WTC11 (cell line): ENCODE data around the gene ZNF814. TPM values are rescaled to one million over a fixed set of nuclear protein-coding genes. Genes with fewer than 3 reads are reported as not detected.
A peak's percentile ranks its signal among the peaks of the same experiment; 100 is the strongest.
"Not testable (repeated sequence)": the region's sequence is repeated elsewhere in the genome, so short reads cannot be mapped to it uniquely, and the experiment has no call there.

ENCODE experiments used
- ATAC-seq: fragments of 200-7000 bp; cut with Tn5 transposase; 2 replicates; pipeline ENCODE4 v1.10.0; 2021; ENCODE audit warnings: mild to moderate bottlenecking, moderate library complexity
- CTCF ChIA-PET: fragments of 300-600 bp; sonication (Branson Sonifier 250); formaldehyde crosslinking; loops from one replicate; lab custom pipeline; 2021; ENCODE audit warnings: antibody characterized with exemption; lab: Charles Lee
- POLR2A ChIA-PET: fragments of 350-600 bp; sonication (Branson Sonifier 250); formaldehyde crosslinking; loops from one replicate; lab custom pipeline; 2021; ENCODE audit warnings: antibody characterized with exemption; lab: Charles Lee
- DNase-seq: peaks from one replicate; pipeline ENCODE4 v3.0.0; 2021; ENCODE audit warnings: low spot score
- H3K27ac Mint-ChIP-seq: 2 replicates; pipeline ENCODE4 v1.8.0; 2021; ENCODE audit warnings: mixed read lengths
- H3K27me3 Mint-ChIP-seq: 2 replicates; pipeline ENCODE4 v1.8.0; 2021; ENCODE audit warnings: low read depth, mild to moderate bottlenecking, moderate library complexity, mixed read lengths
- H3K36me3 Mint-ChIP-seq: 2 replicates; pipeline ENCODE4 v1.8.0; 2021; ENCODE audit warnings: mixed read lengths
- H3K4me1 Mint-ChIP-seq: 2 replicates; pipeline ENCODE4 v1.8.0; 2022; ENCODE audit warnings: mixed read lengths
- H3K4me3 Mint-ChIP-seq: 2 replicates; pipeline ENCODE4 v1.8.0; 2021; ENCODE audit warnings: mild to moderate bottlenecking, moderate library complexity, mixed read lengths
- H3K9me3 Mint-ChIP-seq: 2 replicates; pipeline ENCODE4 v1.8.0; 2021; ENCODE audit warnings: mixed read lengths
- ATF1 ChIP-seq: sonication (generic); formaldehyde crosslinking; IDR thresholded peaks from 2 replicates; pipeline ENCODE4 v1.8.1; 2023; ENCODE audit warnings: mild to moderate bottlenecking, moderate library complexity, missing genetic modification reagents
- NFATC4 ChIP-seq: fragments of 250-450 bp; sonication (Bioruptor Pico); IDR thresholded peaks from 2 replicates; pipeline ENCODE4 v1.9.0; 2021; ENCODE audit warnings: mild to moderate bottlenecking
- NR1H2 ChIP-seq: sonication (generic); formaldehyde crosslinking; IDR thresholded peaks from 2 replicates; pipeline ENCODE4 v1.9.0; 2021; ENCODE audit warnings: mild to moderate bottlenecking, moderate library complexity, missing genetic modification reagents
- OVOL2 ChIP-seq: fragments of 250-450 bp; sonication (Bioruptor Pico); IDR thresholded peaks from 2 replicates; pipeline ENCODE4 v1.9.0; 2021; ENCODE audit warnings: mild to moderate bottlenecking, borderline replicate concordance
- SP1 ChIP-seq: sonication (generic); formaldehyde crosslinking; conservative IDR thresholded peaks from 2 replicates; pipeline ENCODE4 v1.8.1; 2022; ENCODE audit warnings: missing genetic modification reagents
- TP53 ChIP-seq: sonication (generic); formaldehyde crosslinking; IDR thresholded peaks from 2 replicates; pipeline ENCODE4 v1.8.1; 2023; ENCODE audit warnings: mild to moderate bottlenecking, missing genetic modification reagents
- ZNF219 ChIP-seq: sonication (generic); formaldehyde crosslinking; IDR thresholded peaks from 2 replicates; pipeline ENCODE4 v1.8.0; 2023; ENCODE audit warnings: missing genetic modification reagents, mild to moderate bottlenecking, borderline replicate concordance
- ZNF263 ChIP-seq: sonication (generic); formaldehyde crosslinking; IDR thresholded peaks from 2 replicates; pipeline ENCODE4 v1.8.1; 2022; ENCODE audit warnings: low read depth, mild to moderate bottlenecking, moderate library complexity, missing genetic modification reagents
- total RNA-seq: library from RNA; stranded (reverse); gene quantifications from 3 replicates; pipeline ENCODE4 v1.2.3, GENCODE V29; 2021
- TF ChIP-seq, protein P1 (sequence below): fragments of 250-450 bp; sonication (Bioruptor Pico); IDR thresholded peaks from 2 replicates; pipeline ENCODE4 v1.9.0; 2021; ENCODE audit warnings: mild to moderate bottlenecking, borderline replicate concordance
- TF ChIP-seq, protein P2 (sequence below): fragments of 250-450 bp; sonication (Bioruptor Pico); IDR thresholded peaks from 2 replicates; pipeline ENCODE4 v1.8.0; 2021; ENCODE audit warnings: mild to moderate bottlenecking
- TF ChIP-seq, protein P3 (sequence below): fragments of 250-450 bp; sonication (Bioruptor Pico); IDR thresholded peaks from 2 replicates; pipeline ENCODE4 v1.9.0; 2021; ENCODE audit warnings: mild to moderate bottlenecking
- TF ChIP-seq, protein P4 (sequence below): fragments of 200-600 bp; IDR thresholded peaks from 2 replicates; pipeline ENCODE4 v1.8.0; 2022; ENCODE audit warnings: antibody characterized with exemption
- TF ChIP-seq, protein P5 (sequence below): fragments of 250-450 bp; sonication (Bioruptor Pico); IDR thresholded peaks from 2 replicates; pipeline ENCODE4 v1.9.0; 2021; ENCODE audit warnings: moderate library complexity, mild to moderate bottlenecking, inconsistent platforms, borderline replicate concordance
- TF ChIP-seq, protein P6 (sequence below): fragments of 250-450 bp; sonication (Bioruptor Pico); IDR thresholded peaks from 2 replicates; pipeline ENCODE4 v2.1.2; 2022; ENCODE audit warnings: mild to moderate bottlenecking, moderate library complexity
- TF ChIP-seq, protein P7 (sequence below): fragments of 250-450 bp; sonication (Bioruptor Pico); IDR thresholded peaks from 2 replicates; pipeline ENCODE4 v1.9.0; 2021; ENCODE audit warnings: mild to moderate bottlenecking

The ZNF814 gene
- total RNA-seq, 1 experiment from 2014 or later: 60.7 TPM

DNA sequence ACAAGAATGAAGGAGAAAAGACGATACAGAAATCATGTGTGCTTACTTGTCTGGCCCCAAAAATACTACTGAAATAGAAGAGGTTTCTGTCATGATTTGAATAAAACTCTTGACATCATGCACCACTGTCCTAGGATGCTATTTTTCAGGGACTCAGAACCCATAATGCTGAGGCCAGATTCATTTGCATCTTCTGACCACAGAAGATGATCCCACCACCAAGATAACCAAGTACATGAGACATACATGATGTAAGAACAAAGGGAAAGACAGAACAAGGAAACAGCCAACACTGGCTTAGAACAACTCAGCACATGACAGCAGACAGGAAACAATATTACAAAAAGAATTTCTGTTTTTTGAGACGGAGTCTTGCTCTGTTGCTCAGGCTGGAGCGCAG, 76.6 kb downstream of the ZNF814 start:
- ATAC-seq: no peak
- Mint-ChIP-seq H3K4me1 (peaks cover 27% of the 10 kb centered on the region), H3K4me3 (peak overlapping the region; percentile 7; the same call in 1 of the 2 replicates), H3K27ac (no peak overlapping the region; the same call in 1 of the 2 replicates), H3K9me3 (no peaks in the 10 kb centered on the region), H3K27me3 (no peaks in the 10 kb centered on the region), H3K36me3 (peaks cover 42% of the 10 kb centered on the region)
- TF ChIP-seq, protein P1, sequence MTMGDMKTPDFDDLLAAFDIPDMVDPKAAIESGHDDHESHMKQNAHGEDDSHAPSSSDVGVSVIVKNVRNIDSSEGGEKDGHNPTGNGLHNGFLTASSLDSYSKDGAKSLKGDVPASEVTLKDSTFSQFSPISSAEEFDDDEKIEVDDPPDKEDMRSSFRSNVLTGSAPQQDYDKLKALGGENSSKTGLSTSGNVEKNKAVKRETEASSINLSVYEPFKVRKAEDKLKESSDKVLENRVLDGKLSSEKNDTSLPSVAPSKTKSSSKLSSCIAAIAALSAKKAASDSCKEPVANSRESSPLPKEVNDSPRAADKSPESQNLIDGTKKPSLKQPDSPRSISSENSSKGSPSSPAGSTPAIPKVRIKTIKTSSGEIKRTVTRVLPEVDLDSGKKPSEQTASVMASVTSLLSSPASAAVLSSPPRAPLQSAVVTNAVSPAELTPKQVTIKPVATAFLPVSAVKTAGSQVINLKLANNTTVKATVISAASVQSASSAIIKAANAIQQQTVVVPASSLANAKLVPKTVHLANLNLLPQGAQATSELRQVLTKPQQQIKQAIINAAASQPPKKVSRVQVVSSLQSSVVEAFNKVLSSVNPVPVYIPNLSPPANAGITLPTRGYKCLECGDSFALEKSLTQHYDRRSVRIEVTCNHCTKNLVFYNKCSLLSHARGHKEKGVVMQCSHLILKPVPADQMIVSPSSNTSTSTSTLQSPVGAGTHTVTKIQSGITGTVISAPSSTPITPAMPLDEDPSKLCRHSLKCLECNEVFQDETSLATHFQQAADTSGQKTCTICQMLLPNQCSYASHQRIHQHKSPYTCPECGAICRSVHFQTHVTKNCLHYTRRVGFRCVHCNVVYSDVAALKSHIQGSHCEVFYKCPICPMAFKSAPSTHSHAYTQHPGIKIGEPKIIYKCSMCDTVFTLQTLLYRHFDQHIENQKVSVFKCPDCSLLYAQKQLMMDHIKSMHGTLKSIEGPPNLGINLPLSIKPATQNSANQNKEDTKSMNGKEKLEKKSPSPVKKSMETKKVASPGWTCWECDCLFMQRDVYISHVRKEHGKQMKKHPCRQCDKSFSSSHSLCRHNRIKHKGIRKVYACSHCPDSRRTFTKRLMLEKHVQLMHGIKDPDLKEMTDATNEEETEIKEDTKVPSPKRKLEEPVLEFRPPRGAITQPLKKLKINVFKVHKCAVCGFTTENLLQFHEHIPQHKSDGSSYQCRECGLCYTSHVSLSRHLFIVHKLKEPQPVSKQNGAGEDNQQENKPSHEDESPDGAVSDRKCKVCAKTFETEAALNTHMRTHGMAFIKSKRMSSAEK (CRISPR knock-in tag): no peak
- TF ChIP-seq NFATC4 (CRISPR knock-in tag) (no peak), TP53 (no peak), ATF1 (CRISPR knock-in tag) (no peak), ZNF219 (CRISPR knock-in tag) (no peak), OVOL2 (CRISPR knock-in tag) (no peak)
- TF ChIP-seq, protein P2, sequence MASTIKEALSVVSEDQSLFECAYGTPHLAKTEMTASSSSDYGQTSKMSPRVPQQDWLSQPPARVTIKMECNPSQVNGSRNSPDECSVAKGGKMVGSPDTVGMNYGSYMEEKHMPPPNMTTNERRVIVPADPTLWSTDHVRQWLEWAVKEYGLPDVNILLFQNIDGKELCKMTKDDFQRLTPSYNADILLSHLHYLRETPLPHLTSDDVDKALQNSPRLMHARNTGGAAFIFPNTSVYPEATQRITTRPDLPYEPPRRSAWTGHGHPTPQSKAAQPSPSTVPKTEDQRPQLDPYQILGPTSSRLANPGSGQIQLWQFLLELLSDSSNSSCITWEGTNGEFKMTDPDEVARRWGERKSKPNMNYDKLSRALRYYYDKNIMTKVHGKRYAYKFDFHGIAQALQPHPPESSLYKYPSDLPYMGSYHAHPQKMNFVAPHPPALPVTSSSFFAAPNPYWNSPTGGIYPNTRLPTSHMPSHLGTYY (CRISPR knock-in tag): no peak
- TF ChIP-seq, protein P3, sequence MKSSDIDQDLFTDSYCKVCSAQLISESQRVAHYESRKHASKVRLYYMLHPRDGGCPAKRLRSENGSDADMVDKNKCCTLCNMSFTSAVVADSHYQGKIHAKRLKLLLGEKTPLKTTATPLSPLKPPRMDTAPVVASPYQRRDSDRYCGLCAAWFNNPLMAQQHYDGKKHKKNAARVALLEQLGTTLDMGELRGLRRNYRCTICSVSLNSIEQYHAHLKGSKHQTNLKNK (CRISPR knock-in tag): no peak
- TF ChIP-seq, protein P4, sequence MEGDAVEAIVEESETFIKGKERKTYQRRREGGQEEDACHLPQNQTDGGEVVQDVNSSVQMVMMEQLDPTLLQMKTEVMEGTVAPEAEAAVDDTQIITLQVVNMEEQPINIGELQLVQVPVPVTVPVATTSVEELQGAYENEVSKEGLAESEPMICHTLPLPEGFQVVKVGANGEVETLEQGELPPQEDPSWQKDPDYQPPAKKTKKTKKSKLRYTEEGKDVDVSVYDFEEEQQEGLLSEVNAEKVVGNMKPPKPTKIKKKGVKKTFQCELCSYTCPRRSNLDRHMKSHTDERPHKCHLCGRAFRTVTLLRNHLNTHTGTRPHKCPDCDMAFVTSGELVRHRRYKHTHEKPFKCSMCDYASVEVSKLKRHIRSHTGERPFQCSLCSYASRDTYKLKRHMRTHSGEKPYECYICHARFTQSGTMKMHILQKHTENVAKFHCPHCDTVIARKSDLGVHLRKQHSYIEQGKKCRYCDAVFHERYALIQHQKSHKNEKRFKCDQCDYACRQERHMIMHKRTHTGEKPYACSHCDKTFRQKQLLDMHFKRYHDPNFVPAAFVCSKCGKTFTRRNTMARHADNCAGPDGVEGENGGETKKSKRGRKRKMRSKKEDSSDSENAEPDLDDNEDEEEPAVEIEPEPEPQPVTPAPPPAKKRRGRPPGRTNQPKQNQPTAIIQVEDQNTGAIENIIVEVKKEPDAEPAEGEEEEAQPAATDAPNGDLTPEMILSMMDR: no peak
- ChIA-PET CTCF (no interaction called here), POLR2A (no interaction called here)
- no peak for DNase-seq

DNA sequence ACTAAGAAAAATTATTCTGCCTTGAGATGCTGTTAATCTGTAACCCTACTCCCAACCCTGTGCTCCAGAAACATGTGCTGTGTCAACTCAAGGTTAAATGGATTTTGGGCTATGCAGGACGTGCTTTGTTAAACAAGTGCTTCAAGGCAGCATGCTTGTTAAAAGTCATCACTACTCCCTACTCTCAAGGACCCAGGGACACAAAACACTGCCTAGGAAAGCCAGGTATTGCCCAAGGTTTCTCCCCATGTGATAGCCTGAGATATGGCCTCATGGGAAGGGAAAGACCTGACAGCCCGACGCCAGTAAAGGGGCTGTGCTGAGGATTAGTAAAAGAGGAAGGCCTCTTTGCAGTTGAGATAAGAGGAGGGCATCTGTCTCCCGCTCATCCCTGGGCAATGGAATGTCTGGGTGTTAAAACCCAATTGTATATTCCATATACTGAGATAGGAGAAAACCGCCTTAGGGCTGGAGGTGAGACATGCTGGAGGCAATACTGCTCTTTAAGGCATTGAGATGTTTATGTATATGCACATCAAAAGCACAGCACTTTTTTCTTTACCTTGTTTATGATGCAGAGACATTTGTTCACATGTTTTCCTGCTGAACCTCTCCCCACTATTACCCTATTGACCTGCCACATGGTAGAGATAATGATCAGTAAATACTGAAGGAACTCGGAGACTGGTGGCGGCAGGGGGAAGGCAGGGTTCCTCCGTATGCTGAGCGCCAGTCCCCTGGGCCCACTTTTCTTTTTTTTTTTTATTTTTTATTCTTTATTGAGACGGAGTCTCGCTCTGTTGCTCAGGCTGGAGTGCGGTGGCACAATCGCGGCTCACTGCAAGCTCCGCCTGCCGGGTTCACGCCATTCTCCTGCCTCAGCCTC, 78.2 kb downstream of the ZNF814 start:
- H3K4me1 Mint-ChIP-seq: peaks cover 28% of the 10 kb centered on the region
- H3K27ac Mint-ChIP-seq, DNase-seq, H3K27me3 Mint-ChIP-seq, POLR2A ChIA-PET, ATAC-seq, H3K4me3 Mint-ChIP-seq, CTCF ChIA-PET, H3K9me3 Mint-ChIP-seq: not testable (repeated sequence)
- H3K36me3 Mint-ChIP-seq: peaks cover 50% of the 10 kb centered on the region

DNA sequence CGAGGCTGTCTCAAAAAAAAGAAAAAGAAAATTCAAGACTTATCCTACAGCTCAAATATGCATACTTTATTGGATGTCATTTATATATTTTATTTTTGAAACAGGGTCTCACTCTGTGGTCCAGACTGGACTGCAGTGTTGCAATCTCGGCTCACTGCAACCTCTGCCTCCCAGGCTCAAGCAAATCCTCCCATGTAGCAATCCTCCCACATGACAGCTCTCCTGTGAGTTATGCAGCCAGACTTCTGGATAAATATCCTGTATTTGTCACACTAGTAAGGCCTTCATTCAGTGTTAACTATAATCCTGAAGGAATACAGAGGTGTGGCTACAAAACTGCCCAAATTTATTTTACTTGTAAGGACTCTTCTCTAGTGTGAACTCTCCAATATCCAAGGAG, 81.3 kb downstream of the ZNF814 start:
- no peak for ATAC-seq
- TF ChIP-seq, protein P5, sequence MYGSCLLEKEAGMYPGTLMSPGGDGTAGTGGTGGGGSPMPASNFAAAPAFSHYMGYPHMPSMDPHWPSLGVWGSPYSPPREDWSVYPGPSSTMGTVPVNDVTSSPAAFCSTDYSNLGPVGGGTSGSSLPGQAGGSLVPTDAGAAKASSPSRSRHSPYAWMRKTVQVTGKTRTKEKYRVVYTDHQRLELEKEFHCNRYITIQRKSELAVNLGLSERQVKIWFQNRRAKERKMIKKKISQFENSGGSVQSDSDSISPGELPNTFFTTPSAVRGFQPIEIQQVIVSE (CRISPR knock-in tag): no peak
- TF ChIP-seq, protein P6, sequence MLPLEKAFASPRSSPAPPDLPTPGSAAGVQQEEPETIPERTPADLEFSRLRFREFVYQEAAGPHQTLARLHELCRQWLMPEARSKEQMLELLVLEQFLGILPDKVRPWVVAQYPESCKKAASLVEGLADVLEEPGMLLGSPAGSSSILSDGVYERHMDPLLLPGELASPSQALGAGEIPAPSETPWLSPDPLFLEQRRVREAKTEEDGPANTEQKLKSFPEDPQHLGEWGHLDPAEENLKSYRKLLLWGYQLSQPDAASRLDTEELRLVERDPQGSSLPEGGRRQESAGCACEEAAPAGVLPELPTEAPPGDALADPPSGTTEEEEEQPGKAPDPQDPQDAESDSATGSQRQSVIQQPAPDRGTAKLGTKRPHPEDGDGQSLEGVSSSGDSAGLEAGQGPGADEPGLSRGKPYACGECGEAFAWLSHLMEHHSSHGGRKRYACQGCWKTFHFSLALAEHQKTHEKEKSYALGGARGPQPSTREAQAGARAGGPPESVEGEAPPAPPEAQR (CRISPR knock-in tag): no peak
- TF ChIP-seq, protein P7, sequence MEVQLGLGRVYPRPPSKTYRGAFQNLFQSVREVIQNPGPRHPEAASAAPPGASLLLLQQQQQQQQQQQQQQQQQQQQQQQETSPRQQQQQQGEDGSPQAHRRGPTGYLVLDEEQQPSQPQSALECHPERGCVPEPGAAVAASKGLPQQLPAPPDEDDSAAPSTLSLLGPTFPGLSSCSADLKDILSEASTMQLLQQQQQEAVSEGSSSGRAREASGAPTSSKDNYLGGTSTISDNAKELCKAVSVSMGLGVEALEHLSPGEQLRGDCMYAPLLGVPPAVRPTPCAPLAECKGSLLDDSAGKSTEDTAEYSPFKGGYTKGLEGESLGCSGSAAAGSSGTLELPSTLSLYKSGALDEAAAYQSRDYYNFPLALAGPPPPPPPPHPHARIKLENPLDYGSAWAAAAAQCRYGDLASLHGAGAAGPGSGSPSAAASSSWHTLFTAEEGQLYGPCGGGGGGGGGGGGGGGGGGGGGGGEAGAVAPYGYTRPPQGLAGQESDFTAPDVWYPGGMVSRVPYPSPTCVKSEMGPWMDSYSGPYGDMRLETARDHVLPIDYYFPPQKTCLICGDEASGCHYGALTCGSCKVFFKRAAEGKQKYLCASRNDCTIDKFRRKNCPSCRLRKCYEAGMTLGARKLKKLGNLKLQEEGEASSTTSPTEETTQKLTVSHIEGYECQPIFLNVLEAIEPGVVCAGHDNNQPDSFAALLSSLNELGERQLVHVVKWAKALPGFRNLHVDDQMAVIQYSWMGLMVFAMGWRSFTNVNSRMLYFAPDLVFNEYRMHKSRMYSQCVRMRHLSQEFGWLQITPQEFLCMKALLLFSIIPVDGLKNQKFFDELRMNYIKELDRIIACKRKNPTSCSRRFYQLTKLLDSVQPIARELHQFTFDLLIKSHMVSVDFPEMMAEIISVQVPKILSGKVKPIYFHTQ (CRISPR knock-in tag): no peak
- no peak for TF ChIP-seq NR1H2 (CRISPR knock-in tag)
- TF ChIP-seq SP1 (CRISPR knock-in tag): no peak
- TF ChIP-seq ZNF263 (CRISPR knock-in tag): no peak

More for the DNA sequence above, 81.3 kb downstream of the ZNF814 start:
- H3K27ac Mint-ChIP-seq: no peak overlapping the region; the same call in none of the 2 replicates
- CTCF ChIA-PET: no interaction called here
- H3K27me3 Mint-ChIP-seq: no peaks in the 10 kb centered on the region
- peaks cover 48% of the 10 kb centered on the region for H3K36me3 Mint-ChIP-seq
- H3K4me3 Mint-ChIP-seq: no peak overlapping the region
- H3K4me1 Mint-ChIP-seq: peaks cover 38% of the 10 kb centered on the region
- POLR2A ChIA-PET: no interaction called here
- no peaks in the 10 kb centered on the region for H3K9me3 Mint-ChIP-seq
- no peak for DNase-seq
